C4-2B (cell line): ENCODE data around the gene FAM120B.

Experiments
- CTCF ChIP-seq: fragments of 450-650 bp; conservative IDR thresholded peaks from 2 replicates; pipeline ENCODE4 v1.5.1; 2017; ENCODE audit warnings: mild to moderate bottlenecking
- ZFX ChIP-seq: fragments of 450-650 bp; IDR thresholded peaks from 2 replicates; pipeline ENCODE4 v1.6.1; 2017

- no peak for TF ChIP-seq CTCF
- no peak for TF ChIP-seq ZFX
Measured at GRCh38 chr6:170445487-170445886, 138.9 kb downstream of the FAM120B start.
